GM12878 (cell line): ENCODE data around the gene ZFHX2. TPM values are rescaled to one million over a fixed set of nuclear protein-coding genes. Genes with fewer than 3 reads are reported as not detected.

Source experiments
- GATAD2B ChIP-seq: fragments of 450-650 bp; conservative IDR thresholded peaks from 2 replicates; pipeline ENCODE4 v1.6.1; 2017; ENCODE audit warnings: low read depth, mild to moderate bottlenecking, moderate library complexity
- HDAC2 ChIP-seq: fragments of 200-600 bp; sonication (generic); IDR thresholded peaks from 2 replicates; pipeline ENCODE4 v1.6.1; 2017
- KDM1A ChIP-seq: fragments of 200-600 bp; sonication (generic); IDR thresholded peaks from 2 replicates; pipeline ENCODE4 v1.6.1; 2016; ENCODE audit warnings: borderline replicate concordance
- MEF2A ChIP-seq: IDR thresholded peaks from 2 replicates; pipeline ENCODE4 v1.6.1; 2011; ENCODE audit warnings: low read depth, mild to moderate bottlenecking, low read length, moderate library complexity; ENCODE audit not compliant: insufficient read depth
- MYB ChIP-seq: fragments of 150-350 bp; IDR thresholded peaks from 2 replicates; pipeline ENCODE4 v1.6.1; 2014; ENCODE audit warnings: mild to moderate bottlenecking, low read depth, low read length, borderline replicate concordance
- RCOR1 ChIP-seq: conservative IDR thresholded peaks from 2 replicates; pipeline ENCODE4 v1.6.1; 2012; ENCODE audit warnings: low read depth, low read length, improper control_type of control experiment
- SREBF2 ChIP-seq: IDR thresholded peaks from 2 replicates; pipeline ENCODE4 v1.6.1; 2012; ENCODE audit warnings: mild to moderate bottlenecking, low read length
- TCF12 ChIP-seq: IDR thresholded peaks from 2 replicates; pipeline ENCODE4 v1.6.1; 2011; ENCODE audit warnings: low read depth, mild to moderate bottlenecking, low read length
- TCF7 ChIP-seq: IDR thresholded peaks from 2 replicates; pipeline ENCODE4 v1.6.1; 2014; ENCODE audit warnings: antibody characterized with exemption, borderline replicate concordance
- ZNF274 ChIP-seq: IDR thresholded peaks from one replicate; pipeline ENCODE4 v1.8.0; 2011; ENCODE audit not compliant: insufficient read length, insufficient read depth
- polyA plus RNA-seq, 11 experiments: library from polyadenylated mRNA; depleted of rRNA in 4 of 11; unstranded in 6 of 11; stranded (reverse) in 5 of 11; fragments of >200 nt; fragmentation: Nextera tagmentation in 4 of 11; fragmentation: Illumina TruSeq in 1 of 11; extraction: Ambion mirVana in 4 of 11; extraction: Trizol in 1 of 11; gene quantifications; 1 replicate in 1 of 11; 2 replicates in 10 of 11; pipeline versions ENCODE4 v1.2.1 to v1.2.3, GENCODE V29; 2011 to 2016; ENCODE audit warnings: inconsistent platforms in 2 of 11, missing spikeins in 2 of 11, low read depth in 1 of 11
- total RNA-seq, 4 experiments: library from RNA; depleted of rRNA in 3 of 4; stranded (reverse); fragments of >200 nt in 3 of 4; fragmentation: Illumina TruSeq in 1 of 4; extraction: Trizol in 1 of 4; gene quantifications; 2 replicates each; pipeline versions ENCODE4 v1.2.1 to v1.2.3, GENCODE V29; 2013 to 2021
- TF ChIP-seq, protein P1 (sequence below): fragments of 450-650 bp; IDR thresholded peaks from 2 replicates; pipeline ENCODE4 v1.6.1; 2017; ENCODE audit warnings: mild to moderate bottlenecking, low read depth, inconsistent platforms; ENCODE audit not compliant: poor library complexity, severe bottlenecking
- TF ChIP-seq, protein P2 (sequence below): fragments of 450-650 bp; IDR thresholded peaks from 2 replicates; pipeline ENCODE4 v1.6.1; 2016; ENCODE audit warnings: mild to moderate bottlenecking
- TF ChIP-seq, protein P3 (sequence below): fragments of 450-650 bp; formaldehyde crosslinking; IDR thresholded peaks from 2 replicates; pipeline ENCODE4 v1.5.0; 2022; ENCODE audit warnings: mild to moderate bottlenecking, missing genetic modification characterization
- TF ChIP-seq, protein P4 (sequence below): IDR thresholded peaks from 2 replicates; pipeline ENCODE4 v1.6.1; 2012; ENCODE audit warnings: improper control_type of control experiment, low read depth, low read length; ENCODE audit not compliant: insufficient replicate concordance

The ZFHX2 gene
- total and polyA plus RNA-seq, 10 of the 15 experiments (the other 5 are each of a cell fraction or from before 2014, with no cell fraction given) = 0.27 to 2.2 (median 0.55) TPM

GRCh38 chr14:23559926-23560520 is 8.5 kb upstream of the ZFHX2 start (continued):
- TF ChIP-seq, protein P1, sequence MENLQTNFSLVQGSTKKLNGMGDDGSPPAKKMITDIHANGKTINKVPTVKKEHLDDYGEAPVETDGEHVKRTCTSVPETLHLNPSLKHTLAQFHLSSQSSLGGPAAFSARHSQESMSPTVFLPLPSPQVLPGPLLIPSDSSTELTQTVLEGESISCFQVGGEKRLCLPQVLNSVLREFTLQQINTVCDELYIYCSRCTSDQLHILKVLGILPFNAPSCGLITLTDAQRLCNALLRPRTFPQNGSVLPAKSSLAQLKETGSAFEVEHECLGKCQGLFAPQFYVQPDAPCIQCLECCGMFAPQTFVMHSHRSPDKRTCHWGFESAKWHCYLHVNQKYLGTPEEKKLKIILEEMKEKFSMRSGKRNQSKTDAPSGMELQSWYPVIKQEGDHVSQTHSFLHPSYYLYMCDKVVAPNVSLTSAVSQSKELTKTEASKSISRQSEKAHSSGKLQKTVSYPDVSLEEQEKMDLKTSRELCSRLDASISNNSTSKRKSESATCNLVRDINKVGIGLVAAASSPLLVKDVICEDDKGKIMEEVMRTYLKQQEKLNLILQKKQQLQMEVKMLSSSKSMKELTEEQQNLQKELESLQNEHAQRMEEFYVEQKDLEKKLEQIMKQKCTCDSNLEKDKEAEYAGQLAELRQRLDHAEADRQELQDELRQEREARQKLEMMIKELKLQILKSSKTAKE = no peak
- TF ChIP-seq, protein P2, sequence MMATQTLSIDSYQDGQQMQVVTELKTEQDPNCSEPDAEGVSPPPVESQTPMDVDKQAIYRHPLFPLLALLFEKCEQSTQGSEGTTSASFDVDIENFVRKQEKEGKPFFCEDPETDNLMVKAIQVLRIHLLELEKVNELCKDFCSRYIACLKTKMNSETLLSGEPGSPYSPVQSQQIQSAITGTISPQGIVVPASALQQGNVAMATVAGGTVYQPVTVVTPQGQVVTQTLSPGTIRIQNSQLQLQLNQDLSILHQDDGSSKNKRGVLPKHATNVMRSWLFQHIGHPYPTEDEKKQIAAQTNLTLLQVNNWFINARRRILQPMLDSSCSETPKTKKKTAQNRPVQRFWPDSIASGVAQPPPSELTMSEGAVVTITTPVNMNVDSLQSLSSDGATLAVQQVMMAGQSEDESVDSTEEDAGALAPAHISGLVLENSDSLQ = no peak
- TF ChIP-seq, protein P3, sequence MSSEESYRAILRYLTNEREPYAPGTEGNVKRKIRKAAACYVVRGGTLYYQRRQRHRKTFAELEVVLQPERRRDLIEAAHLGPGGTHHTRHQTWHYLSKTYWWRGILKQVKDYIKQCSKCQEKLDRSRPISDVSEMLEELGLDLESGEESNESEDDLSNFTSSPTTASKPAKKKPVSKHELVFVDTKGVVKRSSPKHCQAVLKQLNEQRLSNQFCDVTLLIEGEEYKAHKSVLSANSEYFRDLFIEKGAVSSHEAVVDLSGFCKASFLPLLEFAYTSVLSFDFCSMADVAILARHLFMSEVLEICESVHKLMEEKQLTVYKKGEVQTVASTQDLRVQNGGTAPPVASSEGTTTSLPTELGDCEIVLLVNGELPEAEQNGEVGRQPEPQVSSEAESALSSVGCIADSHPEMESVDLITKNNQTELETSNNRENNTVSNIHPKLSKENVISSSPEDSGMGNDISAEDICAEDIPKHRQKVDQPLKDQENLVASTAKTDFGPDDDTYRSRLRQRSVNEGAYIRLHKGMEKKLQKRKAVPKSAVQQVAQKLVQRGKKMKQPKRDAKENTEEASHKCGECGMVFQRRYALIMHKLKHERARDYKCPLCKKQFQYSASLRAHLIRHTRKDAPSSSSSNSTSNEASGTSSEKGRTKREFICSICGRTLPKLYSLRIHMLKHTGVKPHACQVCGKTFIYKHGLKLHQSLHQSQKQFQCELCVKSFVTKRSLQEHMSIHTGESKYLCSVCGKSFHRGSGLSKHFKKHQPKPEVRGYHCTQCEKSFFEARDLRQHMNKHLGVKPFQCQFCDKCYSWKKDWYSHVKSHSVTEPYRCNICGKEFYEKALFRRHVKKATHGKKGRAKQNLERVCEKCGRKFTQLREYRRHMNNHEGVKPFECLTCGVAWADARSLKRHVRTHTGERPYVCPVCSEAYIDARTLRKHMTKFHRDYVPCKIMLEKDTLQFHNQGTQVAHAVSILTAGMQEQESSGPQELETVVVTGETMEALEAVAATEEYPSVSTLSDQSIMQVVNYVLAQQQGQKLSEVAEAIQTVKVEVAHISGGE = no peak
- TF ChIP-seq TCF7 (no peak), MEF2A (no peak), KDM1A (no peak), SREBF2 (no peak), ZNF274 (no peak), GATAD2B (no peak), TCF12 (no peak), HDAC2 (no peak), MYB (no peak), RCOR1 (no peak)
- TF ChIP-seq, protein P4, sequence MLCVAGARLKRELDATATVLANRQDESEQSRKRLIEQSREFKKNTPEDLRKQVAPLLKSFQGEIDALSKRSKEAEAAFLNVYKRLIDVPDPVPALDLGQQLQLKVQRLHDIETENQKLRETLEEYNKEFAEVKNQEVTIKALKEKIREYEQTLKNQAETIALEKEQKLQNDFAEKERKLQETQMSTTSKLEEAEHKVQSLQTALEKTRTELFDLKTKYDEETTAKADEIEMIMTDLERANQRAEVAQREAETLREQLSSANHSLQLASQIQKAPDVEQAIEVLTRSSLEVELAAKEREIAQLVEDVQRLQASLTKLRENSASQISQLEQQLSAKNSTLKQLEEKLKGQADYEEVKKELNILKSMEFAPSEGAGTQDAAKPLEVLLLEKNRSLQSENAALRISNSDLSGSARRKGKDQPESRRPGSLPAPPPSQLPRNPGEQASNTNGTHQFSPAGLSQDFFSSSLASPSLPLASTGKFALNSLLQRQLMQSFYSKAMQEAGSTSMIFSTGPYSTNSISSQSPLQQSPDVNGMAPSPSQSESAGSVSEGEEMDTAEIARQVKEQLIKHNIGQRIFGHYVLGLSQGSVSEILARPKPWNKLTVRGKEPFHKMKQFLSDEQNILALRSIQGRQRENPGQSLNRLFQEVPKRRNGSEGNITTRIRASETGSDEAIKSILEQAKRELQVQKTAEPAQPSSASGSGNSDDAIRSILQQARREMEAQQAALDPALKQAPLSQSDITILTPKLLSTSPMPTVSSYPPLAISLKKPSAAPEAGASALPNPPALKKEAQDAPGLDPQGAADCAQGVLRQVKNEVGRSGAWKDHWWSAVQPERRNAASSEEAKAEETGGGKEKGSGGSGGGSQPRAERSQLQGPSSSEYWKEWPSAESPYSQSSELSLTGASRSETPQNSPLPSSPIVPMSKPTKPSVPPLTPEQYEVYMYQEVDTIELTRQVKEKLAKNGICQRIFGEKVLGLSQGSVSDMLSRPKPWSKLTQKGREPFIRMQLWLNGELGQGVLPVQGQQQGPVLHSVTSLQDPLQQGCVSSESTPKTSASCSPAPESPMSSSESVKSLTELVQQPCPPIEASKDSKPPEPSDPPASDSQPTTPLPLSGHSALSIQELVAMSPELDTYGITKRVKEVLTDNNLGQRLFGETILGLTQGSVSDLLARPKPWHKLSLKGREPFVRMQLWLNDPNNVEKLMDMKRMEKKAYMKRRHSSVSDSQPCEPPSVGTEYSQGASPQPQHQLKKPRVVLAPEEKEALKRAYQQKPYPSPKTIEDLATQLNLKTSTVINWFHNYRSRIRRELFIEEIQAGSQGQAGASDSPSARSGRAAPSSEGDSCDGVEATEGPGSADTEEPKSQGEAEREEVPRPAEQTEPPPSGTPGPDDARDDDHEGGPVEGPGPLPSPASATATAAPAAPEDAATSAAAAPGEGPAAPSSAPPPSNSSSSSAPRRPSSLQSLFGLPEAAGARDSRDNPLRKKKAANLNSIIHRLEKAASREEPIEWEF = no peak
